CD4-positive, alpha-beta T cell (primary cell): ENCODE data around the gene GATA5. TPM values are rescaled to one million over a fixed set of nuclear protein-coding genes. Genes with fewer than 3 reads are reported as not detected.

Experiments used
- ATAC-seq: fragments of 200-7000 bp; cut with Tn5 transposase; one replicate; pipeline ENCODE4 v1.10.0; 2022; ENCODE audit warnings: mild to moderate bottlenecking; ENCODE audit not compliant: poor library complexity
- CTCF ChIA-PET: fragments of 350-600 bp; sonication (Branson Sonifier 250); formaldehyde crosslinking; loops from one replicate; lab custom pipeline; 2021; ENCODE audit warnings: antibody characterized with exemption, inconsistent platforms; lab: Charles Lee
- POLR2A ChIA-PET: fragments of 350-600 bp; sonication (Branson Sonifier 250); formaldehyde crosslinking; loops from one replicate; lab custom pipeline; 2021; ENCODE audit warnings: antibody characterized with exemption, inconsistent platforms; lab: Charles Lee
- DNase-seq, 14 experiments: peaks; one replicate each; pipeline ENCODE4 v3.0.0-alpha.2; 2013 to 2020; ENCODE audit warnings: mixed read lengths in 2 of 14
- H3K27ac ChIP-seq, 2 donors: one replicate each; pipeline versions ENCODE4 v1.5.1 to v1.7.0; 2013; ENCODE audit warnings: low read length in 2 of 2, low read depth in 1 of 2, mild to moderate bottlenecking in 1 of 2
- H3K27me3 ChIP-seq, 2 experiments: 1 replicate in 1 of 2; 2 replicates in 1 of 2; pipeline versions ENCODE4 v1.6.1 to v1.7.0; 2013; ENCODE audit warnings: low read length in 2 of 2, control low read depth in 1 of 2, mild to moderate bottlenecking in 1 of 2, moderate library complexity in 1 of 2; ENCODE audit not compliant: insufficient read depth in 2 of 2, control insufficient read depth in 1 of 2
- H3K36me3 ChIP-seq: one replicate; pipeline ENCODE4 v1.6.1; 2013; ENCODE audit warnings: low read length, control low read depth; ENCODE audit not compliant: insufficient read depth
- H3K4me1 ChIP-seq: one replicate; pipeline ENCODE4 v1.6.1; 2013; ENCODE audit warnings: low read length, control low read depth; ENCODE audit not compliant: insufficient read depth
- H3K4me3 ChIP-seq: one replicate; pipeline ENCODE4 v1.5.1; 2013; ENCODE audit warnings: mild to moderate bottlenecking, low read length, moderate library complexity
- H3K9me3 ChIP-seq, 2 experiments: 1 replicate in 1 of 2; 2 replicates in 1 of 2; pipeline versions ENCODE4 v1.6.1 to v1.7.0; 2013; ENCODE audit warnings: low read length in 2 of 2, mild to moderate bottlenecking in 2 of 2, control low read depth in 1 of 2, moderate library complexity in 1 of 2; ENCODE audit not compliant: control insufficient read depth in 1 of 2, insufficient read depth in 1 of 2
- H3K27ac Mint-ChIP-seq: one replicate; pipeline ENCODE4 v1.8.0; 2020; ENCODE audit warnings: mixed read lengths
- H3K27me3 Mint-ChIP-seq: one replicate; pipeline ENCODE4 v1.8.0; 2021; ENCODE audit warnings: mixed read lengths
- H3K36me3 Mint-ChIP-seq: one replicate; pipeline ENCODE4 v1.8.0; 2021; ENCODE audit warnings: low read depth, mixed read lengths
- H3K4me1 Mint-ChIP-seq: one replicate; pipeline ENCODE4 v1.8.0; 2021; ENCODE audit warnings: low read depth, mixed read lengths
- H3K4me3 Mint-ChIP-seq: one replicate; pipeline ENCODE4 v1.8.0; 2020; ENCODE audit warnings: mild to moderate bottlenecking, mixed read lengths
- H3K9me3 Mint-ChIP-seq: one replicate; pipeline ENCODE4 v1.8.0; 2020; ENCODE audit warnings: mixed read lengths
- intact Hi-C, 2 experiments: fragments of 100-400 bp; cut with DNase I in 1 of 2; cut with micrococcal nuclease in 1 of 2; formaldehyde crosslinking; loops; one replicate each; pipeline versions ENCODE4 v1.15.1 to v1.9.0; 2023 to 2025; cut with DNase I, micrococcal nuclease
- total RNA-seq, 174 experiments: library from RNA in 2 of 174; stranded (reverse) in 2 of 174; gene quantifications; one replicate each; pipeline ENCODE4 v1.2.3 and lab custom pipeline; 2021 to 2026
- TF ChIP-seq, protein P1 (sequence below): fragments of 200-600 bp; IDR thresholded peaks from one replicate; pipeline ENCODE4 v1.8.0; 2022; ENCODE audit warnings: antibody characterized with exemption, mild to moderate bottlenecking

The GATA5 gene
- total RNA-seq, 2 experiments from 2014 or later: not detected

DNA sequence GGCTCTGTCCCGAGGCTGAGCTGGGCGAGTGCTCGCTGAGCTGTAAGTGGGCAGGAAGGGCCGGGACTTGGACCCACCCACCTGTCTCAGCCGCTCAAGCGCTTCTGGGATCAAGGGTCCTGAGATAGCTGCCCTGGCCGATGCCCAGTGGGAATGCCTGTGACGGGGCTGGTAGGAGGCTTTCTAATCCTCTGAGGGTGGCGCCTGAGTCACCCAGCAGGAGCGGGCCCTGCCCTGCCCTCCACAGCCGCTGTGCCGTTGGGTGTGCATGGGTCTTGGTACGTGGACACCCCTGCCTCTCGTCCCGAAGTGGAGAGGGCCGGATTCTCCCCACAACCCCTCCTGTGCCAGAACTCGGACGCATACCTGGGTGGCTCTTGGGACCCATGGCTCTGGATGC lies 43.1 kb upstream of the GATA5 start:
- no peak overlapping the region for H3K4me3 Mint-ChIP-seq
- no peaks in the 10 kb centered on the region for H3K36me3 Mint-ChIP-seq
- CTCF ChIA-PET: no interaction called here
- Histone ChIP-seq H3K27ac (no peak overlapping the region), H3K4me1 (no peaks in the 10 kb centered on the region), H3K36me3 (no peaks in the 10 kb centered on the region), H3K27me3 (peaks cover 8 to 17% of the 10 kb centered on the region in 2 experiments), H3K9me3 (peaks cover 0 to 17% of the 10 kb centered on the region in 2 experiments), H3K4me3 (no peak overlapping the region)
- no peaks in the 10 kb centered on the region for H3K4me1 Mint-ChIP-seq
- DNase-seq (no peak), ATAC-seq (no peak)
- peaks cover 22% of the 10 kb centered on the region for H3K27me3 Mint-ChIP-seq
- intact Hi-C loops: no loop called here
- H3K27ac Mint-ChIP-seq: no peak overlapping the region
- POLR2A ChIA-PET: no interaction called here
- TF ChIP-seq, protein P1, sequence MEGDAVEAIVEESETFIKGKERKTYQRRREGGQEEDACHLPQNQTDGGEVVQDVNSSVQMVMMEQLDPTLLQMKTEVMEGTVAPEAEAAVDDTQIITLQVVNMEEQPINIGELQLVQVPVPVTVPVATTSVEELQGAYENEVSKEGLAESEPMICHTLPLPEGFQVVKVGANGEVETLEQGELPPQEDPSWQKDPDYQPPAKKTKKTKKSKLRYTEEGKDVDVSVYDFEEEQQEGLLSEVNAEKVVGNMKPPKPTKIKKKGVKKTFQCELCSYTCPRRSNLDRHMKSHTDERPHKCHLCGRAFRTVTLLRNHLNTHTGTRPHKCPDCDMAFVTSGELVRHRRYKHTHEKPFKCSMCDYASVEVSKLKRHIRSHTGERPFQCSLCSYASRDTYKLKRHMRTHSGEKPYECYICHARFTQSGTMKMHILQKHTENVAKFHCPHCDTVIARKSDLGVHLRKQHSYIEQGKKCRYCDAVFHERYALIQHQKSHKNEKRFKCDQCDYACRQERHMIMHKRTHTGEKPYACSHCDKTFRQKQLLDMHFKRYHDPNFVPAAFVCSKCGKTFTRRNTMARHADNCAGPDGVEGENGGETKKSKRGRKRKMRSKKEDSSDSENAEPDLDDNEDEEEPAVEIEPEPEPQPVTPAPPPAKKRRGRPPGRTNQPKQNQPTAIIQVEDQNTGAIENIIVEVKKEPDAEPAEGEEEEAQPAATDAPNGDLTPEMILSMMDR: no peak
- no peaks in the 10 kb centered on the region for H3K9me3 Mint-ChIP-seq

DNA sequence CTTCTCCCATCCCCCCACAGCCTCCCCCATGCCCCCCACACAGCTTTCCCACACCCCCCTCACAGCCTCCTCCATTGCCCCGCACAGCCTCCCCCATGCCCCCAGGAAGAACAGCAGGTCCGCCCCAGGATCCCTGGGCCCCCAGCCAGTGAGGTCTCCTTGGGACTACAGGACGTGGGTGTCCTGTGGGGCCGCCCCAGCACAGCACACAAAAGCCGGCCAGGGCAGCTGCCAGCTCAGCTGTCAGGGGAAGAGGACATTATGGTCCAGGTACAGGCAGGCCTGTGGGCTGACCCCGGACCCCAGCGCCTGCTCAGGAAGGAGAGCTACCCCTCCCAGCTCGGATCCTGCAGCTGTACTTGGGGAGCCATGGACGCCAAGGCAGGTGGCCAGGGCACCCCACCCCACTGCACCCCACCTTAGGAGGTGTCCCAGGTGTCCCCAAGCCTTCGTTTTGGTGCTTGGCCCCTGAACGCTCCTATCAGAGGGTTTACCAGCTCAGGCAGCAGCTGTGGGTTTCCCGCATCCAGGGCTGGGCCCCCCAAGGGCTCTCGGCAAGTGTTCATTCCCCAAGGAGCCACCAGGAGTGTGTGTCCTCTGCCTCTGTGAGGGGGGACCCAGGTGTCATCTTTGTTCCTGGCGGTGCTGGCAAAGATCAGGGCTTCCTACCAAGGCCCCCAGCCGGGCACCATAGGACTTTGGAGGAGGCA lies 42.3 kb upstream of the GATA5 start:
- no peak overlapping the region for H3K4me3 ChIP-seq
- no peak overlapping the region for H3K27ac ChIP-seq
- intact Hi-C loops: no loop called here
- Mint-ChIP-seq H3K27ac (no peak overlapping the region), H3K4me1 (no peaks in the 10 kb centered on the region), H3K9me3 (no peaks in the 10 kb centered on the region), H3K36me3 (no peaks in the 10 kb centered on the region), H3K4me3 (no peak overlapping the region), H3K27me3 (peaks cover 25% of the 10 kb centered on the region)
- peaks cover 4% of the 10 kb centered on the region for H3K4me1 ChIP-seq
- CTCF ChIA-PET: no interaction called here
- H3K36me3 ChIP-seq: no peaks in the 10 kb centered on the region
- ATAC-seq: no peak
- POLR2A ChIA-PET: no interaction called here
- TF ChIP-seq, protein P1: no peak
- DNase-seq: no peak
- H3K27me3 ChIP-seq: peaks cover 10 to 16% of the 10 kb centered on the region in 2 experiments
- H3K9me3 ChIP-seq: peaks cover 0 to 12% of the 10 kb centered on the region in 2 experiments

DNA sequence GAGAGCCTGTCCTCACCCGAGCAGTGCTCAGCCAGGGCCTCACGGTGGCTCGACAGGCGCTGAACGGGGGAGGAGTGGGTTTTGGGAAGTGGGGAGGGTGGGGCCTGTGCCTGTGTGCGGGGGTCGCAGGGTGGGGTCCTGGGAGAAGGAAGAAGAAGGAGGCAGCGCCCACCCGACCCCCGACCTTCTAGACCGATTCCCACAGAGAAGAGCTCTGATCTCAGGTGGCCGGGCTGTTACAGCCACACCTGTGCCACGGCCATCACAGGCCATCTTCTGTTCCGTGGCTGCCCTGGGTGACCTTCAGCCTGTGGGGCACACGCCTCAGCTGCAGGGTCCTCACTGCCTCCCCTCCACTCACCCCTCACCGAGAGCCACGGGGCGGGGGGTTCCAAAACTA lies 41.4 kb upstream of the GATA5 start:
- intact Hi-C loops: no loop called here
- ATAC-seq (no peak), DNase-seq (no peak)
- H3K4me3 ChIP-seq: no peak overlapping the region
- Mint-ChIP-seq H3K9me3 (no peaks in the 10 kb centered on the region), H3K4me1 (no peaks in the 10 kb centered on the region), H3K27me3 (peaks cover 25% of the 10 kb centered on the region), H3K36me3 (no peaks in the 10 kb centered on the region), H3K27ac (no peak overlapping the region), H3K4me3 (no peak overlapping the region)
- ChIA-PET CTCF (no interaction called here), POLR2A (no interaction called here)
- H3K27ac ChIP-seq: no peak overlapping the region
- H3K27me3 ChIP-seq: peaks cover 16 to 22% of the 10 kb centered on the region in 2 experiments
- no peaks in the 10 kb centered on the region for H3K36me3 ChIP-seq
- peaks cover 0 to 11% of the 10 kb centered on the region in 2 experiments for H3K9me3 ChIP-seq
- H3K4me1 ChIP-seq: peaks cover 6% of the 10 kb centered on the region
- TF ChIP-seq, protein P1: no peak
